Progenitor cell of endocrine pancreas (in vitro differentiated cells): ENCODE data around the gene PIK3IP1. TPM values are rescaled to one million over a fixed set of nuclear protein-coding genes. Genes with fewer than 3 reads are reported as not detected.

Source experiments
- DNase-seq: peaks from one replicate; pipeline ENCODE4 v3.0.0; 2021; ENCODE audit warnings: low spot score; ENCODE audit not compliant: unreplicated experiment
- H3K27ac Mint-ChIP-seq: 2 replicates; pipeline ENCODE4 v1.8.0; 2021; ENCODE audit warnings: mild to moderate bottlenecking, moderate library complexity, mixed read lengths
- H3K27me3 Mint-ChIP-seq: 2 replicates; pipeline ENCODE4 v1.8.0; 2021; ENCODE audit warnings: mixed read lengths
- H3K36me3 Mint-ChIP-seq: 2 replicates; pipeline ENCODE4 v1.8.0; 2022; ENCODE audit warnings: mixed read lengths; ENCODE audit not compliant: insufficient read depth
- H3K4me1 Mint-ChIP-seq: 2 replicates; pipeline ENCODE4 v1.8.0; 2021; ENCODE audit warnings: low read depth, mixed read lengths
- H3K4me3 Mint-ChIP-seq: 2 replicates; pipeline ENCODE4 v1.8.0; 2021; ENCODE audit warnings: low read depth, mild to moderate bottlenecking, moderate library complexity, mixed read lengths
- H3K9me3 Mint-ChIP-seq: 2 replicates; pipeline ENCODE4 v1.8.0; 2021; ENCODE audit warnings: low read depth, mixed read lengths
- total RNA-seq: library from RNA; stranded (reverse); gene quantifications from 2 replicates; pipeline ENCODE4 v1.2.1, GENCODE V29; 2021
- TF ChIP-seq, protein P1 (sequence below): fragments of 200-600 bp; sonication (generic); IDR thresholded peaks from one replicate; pipeline ENCODE4 v1.5.0; 2021; ENCODE audit warnings: antibody characterized with exemption, mild to moderate bottlenecking; ENCODE audit not compliant: unreplicated experiment

PIK3IP1 gene
- total RNA-seq, 1 donor from 2014 or later: 7.6 TPM

DNA sequence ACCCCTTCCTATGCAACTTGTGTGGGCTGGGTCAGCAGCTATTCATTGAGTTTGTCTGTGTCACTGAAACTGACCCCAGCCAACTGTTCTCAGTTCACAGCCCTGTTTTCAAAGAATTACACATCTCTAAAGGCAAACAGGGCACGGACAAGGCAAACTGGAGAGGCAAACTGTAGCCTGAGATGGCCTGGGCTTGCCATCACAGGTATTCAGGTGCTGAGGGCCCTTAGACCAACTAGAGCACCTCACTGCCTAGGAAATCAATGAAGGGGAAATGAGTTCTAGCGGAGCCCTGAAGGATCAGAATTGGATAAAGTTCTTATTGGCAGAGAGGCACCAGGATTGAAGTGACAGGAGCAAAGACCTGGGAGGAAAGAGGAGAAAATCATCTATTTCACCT is 24.0 kb downstream of the PIK3IP1 start:
- no peaks in the 10 kb centered on the region for H3K27me3 Mint-ChIP-seq
- H3K4me3 Mint-ChIP-seq: no peak overlapping the region
- H3K27ac Mint-ChIP-seq: no peak overlapping the region

DNA sequence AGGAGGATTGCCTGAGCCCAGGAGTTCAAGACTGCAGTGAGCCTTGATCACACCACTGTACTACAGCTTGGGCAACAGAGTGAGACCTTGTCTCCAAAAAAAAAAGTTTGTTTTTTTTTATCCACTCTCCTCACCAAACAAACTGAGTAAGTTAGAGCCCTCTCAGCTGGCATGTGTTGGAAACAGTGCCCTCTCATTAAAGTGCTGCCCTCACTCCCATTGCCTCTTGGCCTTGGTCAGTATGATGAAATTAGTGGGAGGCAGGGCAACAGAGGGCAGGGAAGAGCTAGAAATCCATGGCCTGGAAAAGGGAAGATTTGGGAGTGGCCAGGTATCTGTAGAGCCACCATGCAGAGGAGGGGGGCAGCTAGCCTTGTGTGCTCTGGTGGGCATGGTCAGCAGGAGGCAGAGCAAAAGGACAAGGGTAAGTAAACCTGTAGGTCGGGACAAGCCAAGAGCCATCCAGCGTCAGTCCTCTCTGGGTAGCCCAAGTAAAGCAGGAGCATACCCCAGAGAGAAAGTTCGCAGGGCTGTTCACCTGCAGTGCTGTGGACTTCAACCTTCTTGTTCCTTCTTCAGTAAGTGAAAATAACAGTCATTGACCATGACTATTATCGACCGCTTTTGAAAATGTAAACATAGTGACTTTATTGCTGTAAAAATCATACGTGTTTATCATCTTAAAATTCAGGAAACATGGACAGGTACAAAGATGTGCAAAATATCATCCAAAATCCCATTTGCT is 28.2 kb downstream of the PIK3IP1 start:
- peaks cover 23% of the 10 kb centered on the region for H3K36me3 Mint-ChIP-seq
- DNase-seq: no peak
- H3K4me1 Mint-ChIP-seq: peaks cover 5% of the 10 kb centered on the region
- H3K9me3 Mint-ChIP-seq: no peaks in the 10 kb centered on the region
- H3K4me3 Mint-ChIP-seq: no peak overlapping the region
- TF ChIP-seq, protein P1, sequence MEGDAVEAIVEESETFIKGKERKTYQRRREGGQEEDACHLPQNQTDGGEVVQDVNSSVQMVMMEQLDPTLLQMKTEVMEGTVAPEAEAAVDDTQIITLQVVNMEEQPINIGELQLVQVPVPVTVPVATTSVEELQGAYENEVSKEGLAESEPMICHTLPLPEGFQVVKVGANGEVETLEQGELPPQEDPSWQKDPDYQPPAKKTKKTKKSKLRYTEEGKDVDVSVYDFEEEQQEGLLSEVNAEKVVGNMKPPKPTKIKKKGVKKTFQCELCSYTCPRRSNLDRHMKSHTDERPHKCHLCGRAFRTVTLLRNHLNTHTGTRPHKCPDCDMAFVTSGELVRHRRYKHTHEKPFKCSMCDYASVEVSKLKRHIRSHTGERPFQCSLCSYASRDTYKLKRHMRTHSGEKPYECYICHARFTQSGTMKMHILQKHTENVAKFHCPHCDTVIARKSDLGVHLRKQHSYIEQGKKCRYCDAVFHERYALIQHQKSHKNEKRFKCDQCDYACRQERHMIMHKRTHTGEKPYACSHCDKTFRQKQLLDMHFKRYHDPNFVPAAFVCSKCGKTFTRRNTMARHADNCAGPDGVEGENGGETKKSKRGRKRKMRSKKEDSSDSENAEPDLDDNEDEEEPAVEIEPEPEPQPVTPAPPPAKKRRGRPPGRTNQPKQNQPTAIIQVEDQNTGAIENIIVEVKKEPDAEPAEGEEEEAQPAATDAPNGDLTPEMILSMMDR: no peak
- H3K27me3 Mint-ChIP-seq: no peaks in the 10 kb centered on the region
- H3K27ac Mint-ChIP-seq: no peak overlapping the region

More for the DNA sequence above, 24.0 kb downstream of the PIK3IP1 start:
- TF ChIP-seq, protein P1: no peak
- Mint-ChIP-seq H3K9me3 (no peaks in the 10 kb centered on the region), H3K36me3 (peaks cover 24% of the 10 kb centered on the region), H3K4me1 (peaks cover 10% of the 10 kb centered on the region)
- DNase-seq: no peak

DNA sequence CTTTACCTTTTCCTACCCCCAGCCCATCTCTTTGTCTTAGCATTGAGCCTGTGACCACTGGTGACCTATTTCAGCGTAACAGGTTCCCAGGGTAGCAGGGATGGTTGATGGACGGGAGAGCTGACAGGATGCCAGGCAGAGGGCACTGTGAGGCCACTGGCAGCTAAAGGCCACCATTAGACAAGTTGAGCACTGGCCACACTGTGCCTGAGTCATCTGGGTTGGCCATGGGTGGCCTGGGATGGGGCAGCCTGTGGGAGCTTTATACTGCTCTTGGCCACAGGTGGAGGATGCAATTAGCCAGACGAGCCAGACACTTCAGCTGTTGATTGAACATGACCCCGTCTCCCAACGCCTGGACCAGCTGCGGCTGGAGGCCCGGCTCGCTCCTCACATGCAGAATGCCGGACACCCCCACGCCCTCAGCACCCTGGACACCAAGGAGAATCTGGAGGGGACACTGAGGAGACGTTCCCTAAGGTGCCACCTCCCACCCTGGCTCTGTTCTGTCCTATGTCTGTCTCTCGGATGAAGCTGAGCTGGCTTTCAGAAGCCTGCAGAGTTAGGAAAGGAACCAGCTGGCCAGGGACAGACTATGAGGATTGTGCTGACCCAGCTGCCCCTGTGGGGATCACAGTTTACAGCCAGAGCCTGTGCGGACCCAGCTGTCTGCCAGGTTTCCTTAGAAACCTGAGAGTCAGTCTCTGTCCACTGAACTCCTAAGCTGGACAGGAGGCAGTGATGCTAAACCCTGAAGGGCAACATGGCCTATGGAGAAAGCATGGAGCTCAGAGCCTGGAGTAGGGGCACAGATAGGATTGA is 29.8 kb downstream of the PIK3IP1 start:
- Mint-ChIP-seq H3K36me3 (peaks cover 19% of the 10 kb centered on the region), H3K4me1 (peaks cover 5% of the 10 kb centered on the region), H3K9me3 (no peaks in the 10 kb centered on the region), H3K4me3 (no peak overlapping the region), H3K27me3 (no peaks in the 10 kb centered on the region), H3K27ac (no peak overlapping the region)
- no peak for DNase-seq
- TF ChIP-seq, protein P1: no peak

DNA sequence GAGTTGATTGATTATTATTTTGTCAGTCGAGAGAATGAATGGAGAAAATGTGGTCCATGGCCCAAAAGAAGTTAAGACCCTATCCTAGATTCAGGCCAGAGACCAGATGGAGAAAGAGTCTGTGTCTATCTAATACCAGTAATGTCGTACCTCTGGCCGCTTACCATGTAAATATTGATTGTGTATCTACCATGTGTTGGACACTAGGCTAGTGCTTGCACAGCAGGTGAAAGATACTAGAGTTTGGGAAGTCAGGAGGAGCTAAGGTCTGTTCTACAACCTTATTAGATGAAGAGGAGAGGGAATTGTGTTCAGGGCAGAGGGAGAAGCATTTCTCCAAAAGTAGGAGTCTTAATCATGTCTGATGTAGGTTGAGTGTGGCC is 31.8 kb downstream of the PIK3IP1 start:
- no peak overlapping the region for H3K4me3 Mint-ChIP-seq
- H3K27ac Mint-ChIP-seq: no peak overlapping the region
- peaks cover 5% of the 10 kb centered on the region for H3K4me1 Mint-ChIP-seq

More for the DNA sequence above, 31.8 kb downstream of the PIK3IP1 start:
- DNase-seq: no peak
- Mint-ChIP-seq H3K36me3 (peaks cover 17% of the 10 kb centered on the region), H3K27me3 (no peaks in the 10 kb centered on the region), H3K9me3 (no peaks in the 10 kb centered on the region)
- TF ChIP-seq, protein P1: no peak
